ENCODE measurements around the gene HOXA3.

The HOXA3 gene

GRCh38 chr7:27114881-27115220 is 37.5 kb downstream of the HOXA3 start:
- no peak for DNase-seq (ENCODE audit: low read depth)

- no peak for DNase-seq (ENCODE audit: low read depth)
These were observed 38.2 kb downstream of the HOXA3 start for GRCh38 chr7:27113991-27114769.

- DNase-seq (ENCODE audit: low read depth), result no peak
These were observed 39.1 kb downstream of the HOXA3 start for GRCh38 chr7:27112955-27113949.

- no peak for DNase-seq (ENCODE audit: low read depth)
These were observed 40.0 kb downstream of the HOXA3 start for GRCh38 chr7:27112361-27112760.

GRCh38 chr7:27111751-27112277 is 40.6 kb downstream of the HOXA3 start:
- DNase-seq (ENCODE audit: low read depth), result no peak

- no peak for DNase-seq (ENCODE audit: low read depth)
These were observed 41.2 kb downstream of the HOXA3 start for GRCh38 chr7:27111042-27111750.

- no peak for DNase-seq (ENCODE audit: low read depth)
These were observed 42.0 kb downstream of the HOXA3 start for GRCh38 chr7:27110186-27111031.

- no peak for DNase-seq (ENCODE audit: low read depth)
These were observed 42.8 kb downstream of the HOXA3 start for GRCh38 chr7:27109466-27110185.

- no peak for DNase-seq (ENCODE audit: low read depth)
These were observed 43.8 kb downstream of the HOXA3 start for GRCh38 chr7:27108390-27109127.

GRCh38 chr7:27107391-27108381 is 44.7 kb downstream of the HOXA3 start:
- DNase-seq (ENCODE audit: low read depth), result no peak

- DNase-seq (ENCODE audit: low read depth), result no peak
These were observed 45.5 kb downstream of the HOXA3 start for GRCh38 chr7:27106901-27107240.

GRCh38 chr7:27106181-27106900 is 46.0 kb downstream of the HOXA3 start:
- no peak for DNase-seq (ENCODE audit: low read depth)

GRCh38 chr7:27105301-27106031 is 46.9 kb downstream of the HOXA3 start:
- DNase-seq (ENCODE audit: low read depth), result no peak

- no peak for DNase-seq (ENCODE audit: low read depth)
These were observed 47.9 kb downstream of the HOXA3 start for GRCh38 chr7:27104341-27105058.

GRCh38 chr7:27103489-27104226 is 48.7 kb downstream of the HOXA3 start:
- DNase-seq (ENCODE audit: low read depth), result no peak

All from GM04503 (cell line).